GM20000 (cell line): ENCODE data around the gene CREB5.

ENCODE experiments used
- DNase-seq: peaks from one replicate; pipeline ENCODE4 v3.0.0; 2012; ENCODE audit warnings: low spot score
- TF ChIP-seq, protein P1 (sequence below): IDR thresholded peaks from 2 replicates; pipeline ENCODE4 v1.5.1; 2012; ENCODE audit warnings: mild to moderate bottlenecking, control low read depth; ENCODE audit errors: extremely low read depth, missing control alignments

The CREB5 gene

GRCh38 chr7:28745351-28745750 lies 333.0 kb downstream of the CREB5 start:
- DNase-seq = no peak
- TF ChIP-seq, protein P1, sequence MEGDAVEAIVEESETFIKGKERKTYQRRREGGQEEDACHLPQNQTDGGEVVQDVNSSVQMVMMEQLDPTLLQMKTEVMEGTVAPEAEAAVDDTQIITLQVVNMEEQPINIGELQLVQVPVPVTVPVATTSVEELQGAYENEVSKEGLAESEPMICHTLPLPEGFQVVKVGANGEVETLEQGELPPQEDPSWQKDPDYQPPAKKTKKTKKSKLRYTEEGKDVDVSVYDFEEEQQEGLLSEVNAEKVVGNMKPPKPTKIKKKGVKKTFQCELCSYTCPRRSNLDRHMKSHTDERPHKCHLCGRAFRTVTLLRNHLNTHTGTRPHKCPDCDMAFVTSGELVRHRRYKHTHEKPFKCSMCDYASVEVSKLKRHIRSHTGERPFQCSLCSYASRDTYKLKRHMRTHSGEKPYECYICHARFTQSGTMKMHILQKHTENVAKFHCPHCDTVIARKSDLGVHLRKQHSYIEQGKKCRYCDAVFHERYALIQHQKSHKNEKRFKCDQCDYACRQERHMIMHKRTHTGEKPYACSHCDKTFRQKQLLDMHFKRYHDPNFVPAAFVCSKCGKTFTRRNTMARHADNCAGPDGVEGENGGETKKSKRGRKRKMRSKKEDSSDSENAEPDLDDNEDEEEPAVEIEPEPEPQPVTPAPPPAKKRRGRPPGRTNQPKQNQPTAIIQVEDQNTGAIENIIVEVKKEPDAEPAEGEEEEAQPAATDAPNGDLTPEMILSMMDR = no peak

DNA sequence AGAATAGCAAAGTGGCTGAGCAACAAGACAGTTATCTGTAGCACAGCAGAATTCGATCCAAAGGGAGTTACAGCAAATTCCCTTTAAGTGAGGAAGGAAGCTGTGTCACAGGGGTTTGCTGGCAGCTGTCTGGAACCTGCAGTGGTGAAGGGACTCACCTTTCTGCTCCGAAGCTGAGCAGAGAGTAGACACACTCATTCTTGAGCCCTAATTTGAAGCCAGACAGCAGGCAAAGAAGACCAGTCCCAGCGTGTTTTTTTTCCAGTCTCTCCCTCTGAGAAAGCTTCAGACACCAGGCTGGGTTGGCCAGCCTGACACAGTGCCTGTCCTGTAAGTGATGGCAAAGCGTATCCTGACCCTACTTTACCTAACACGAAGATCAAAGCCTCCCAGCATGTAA lies 335.1 kb downstream of the CREB5 start:
- no peak for DNase-seq
- TF ChIP-seq, protein P1 = no peak

DNA sequence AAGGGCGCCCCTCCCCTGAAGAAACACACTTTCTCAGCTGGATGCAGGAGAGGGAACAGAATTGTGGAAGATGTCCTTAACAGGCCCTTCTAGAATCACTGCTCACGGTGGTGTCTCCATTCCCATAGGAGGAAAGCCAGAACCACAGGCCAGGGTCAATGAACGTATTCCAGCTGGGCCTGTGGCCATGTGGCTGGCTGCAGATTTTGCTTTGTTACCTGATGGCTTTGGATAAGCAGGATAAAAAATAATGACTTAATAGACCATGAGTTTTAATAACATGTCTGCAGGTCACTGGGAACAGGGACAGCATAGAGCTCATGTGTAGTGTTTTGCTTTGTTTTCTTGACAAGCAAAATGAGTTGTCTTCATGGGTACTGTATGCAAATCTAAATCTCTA lies 335.5 kb downstream of the CREB5 start:
- TF ChIP-seq, protein P1 = no peak
- DNase-seq = no peak

DNA sequence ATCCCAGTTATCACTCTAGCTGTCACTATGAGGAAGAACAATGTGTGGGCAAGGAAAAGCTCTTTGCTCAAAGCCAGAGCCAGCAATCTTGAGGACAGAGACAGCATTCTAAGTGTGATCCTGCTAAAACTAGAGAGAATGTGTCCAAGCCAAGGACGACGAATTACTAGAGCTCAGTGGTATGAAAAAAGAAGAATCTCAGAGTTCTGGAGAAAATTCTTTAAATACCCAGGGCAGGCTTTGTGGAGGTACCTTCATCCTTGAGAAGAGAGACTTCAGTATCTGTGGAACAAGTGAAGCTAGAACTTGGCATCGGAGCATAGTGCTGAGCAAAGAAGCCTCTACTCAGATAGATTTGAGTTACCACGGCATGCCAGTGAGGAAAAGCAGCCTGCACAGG lies 336.0 kb downstream of the CREB5 start:
- TF ChIP-seq, protein P1 = no peak
- no peak for DNase-seq

- TF ChIP-seq, protein P1 = no peak
- DNase-seq = no peak
Measured at GRCh38 chr7:28748933-28749584, 336.7 kb downstream of the CREB5 start.

DNA sequence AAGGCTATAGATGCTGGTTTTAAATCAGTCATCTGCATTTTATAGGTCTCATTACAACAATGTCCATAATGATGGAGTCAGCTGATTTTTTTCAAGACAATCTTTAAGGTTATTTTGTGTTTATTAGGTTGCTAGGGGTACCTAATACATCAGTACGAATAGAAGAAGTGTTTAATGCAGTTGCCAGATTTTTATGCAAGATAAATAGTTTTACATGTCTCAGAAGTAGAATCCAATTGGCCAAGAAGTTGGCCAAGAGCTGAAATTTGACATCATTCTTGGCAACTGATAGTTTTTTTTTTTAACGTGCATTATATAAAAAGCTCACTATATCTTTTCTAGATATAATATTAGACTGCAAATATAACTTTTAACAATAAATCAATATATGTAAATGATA lies 337.3 kb downstream of the CREB5 start:
- DNase-seq = no peak
- TF ChIP-seq, protein P1 = no peak

DNA sequence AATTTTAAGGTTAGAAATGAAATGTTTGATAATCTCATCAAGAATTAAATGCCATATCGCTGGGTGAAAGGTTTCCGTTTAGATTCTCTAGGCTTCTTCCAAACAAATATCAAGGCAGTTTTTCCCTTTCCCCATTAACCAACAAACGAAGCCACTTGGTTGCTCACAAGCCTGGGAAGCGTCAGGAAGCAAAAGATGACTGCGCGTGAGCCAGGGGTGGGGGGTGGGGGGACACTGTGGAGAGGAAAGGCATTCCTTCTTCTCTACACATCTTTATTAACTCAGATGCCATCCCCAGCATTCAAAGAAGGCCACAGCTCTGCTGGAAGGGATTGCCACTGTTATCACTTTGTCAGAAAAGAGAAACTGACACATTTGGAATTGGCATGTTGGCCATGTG lies 338.7 kb downstream of the CREB5 start:
- no peak for DNase-seq
- TF ChIP-seq, protein P1 = no peak
